ENCODE results near the gene TMEM43. TPM values are rescaled to one million over a fixed set of nuclear protein-coding genes. Genes with fewer than 3 reads are reported as not detected.

The TMEM43 gene
- total RNA-seq, 1 donor from 2014 or later, result 59.2 TPM

DNA sequence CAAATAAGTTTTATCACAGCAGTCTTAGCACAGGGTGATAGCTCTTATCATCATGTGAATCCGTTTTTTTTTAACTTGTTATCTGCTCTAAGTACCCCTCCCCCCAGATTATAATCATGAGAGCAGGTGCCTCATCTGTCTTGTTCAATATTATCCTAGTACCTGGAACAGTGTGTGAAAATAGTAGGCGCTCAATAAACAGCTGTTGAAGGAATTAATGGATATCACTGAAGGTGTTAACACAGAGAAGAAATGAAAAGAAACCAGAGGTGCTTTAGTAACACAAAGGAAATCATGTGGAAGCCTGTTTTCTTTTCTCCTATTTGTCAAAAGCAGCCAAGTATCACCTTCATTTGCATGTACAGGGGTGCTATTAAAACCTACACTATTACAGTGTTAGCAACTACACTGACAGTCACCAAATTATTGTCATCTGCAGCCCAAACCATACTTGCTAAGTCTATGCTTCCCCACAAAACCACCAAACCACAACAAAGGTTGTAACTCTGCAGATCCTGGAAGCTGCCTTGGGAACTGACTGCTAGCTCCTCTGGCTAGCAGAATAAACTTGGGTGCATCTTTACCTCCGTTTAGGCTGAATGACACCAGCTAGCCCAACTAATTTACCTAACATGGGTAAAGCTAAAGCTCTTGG lies 50.7 kb downstream of the TMEM43 start:
- DNase-seq (ENCODE audit: low read depth in 2 of 2), result no peak

DNA sequence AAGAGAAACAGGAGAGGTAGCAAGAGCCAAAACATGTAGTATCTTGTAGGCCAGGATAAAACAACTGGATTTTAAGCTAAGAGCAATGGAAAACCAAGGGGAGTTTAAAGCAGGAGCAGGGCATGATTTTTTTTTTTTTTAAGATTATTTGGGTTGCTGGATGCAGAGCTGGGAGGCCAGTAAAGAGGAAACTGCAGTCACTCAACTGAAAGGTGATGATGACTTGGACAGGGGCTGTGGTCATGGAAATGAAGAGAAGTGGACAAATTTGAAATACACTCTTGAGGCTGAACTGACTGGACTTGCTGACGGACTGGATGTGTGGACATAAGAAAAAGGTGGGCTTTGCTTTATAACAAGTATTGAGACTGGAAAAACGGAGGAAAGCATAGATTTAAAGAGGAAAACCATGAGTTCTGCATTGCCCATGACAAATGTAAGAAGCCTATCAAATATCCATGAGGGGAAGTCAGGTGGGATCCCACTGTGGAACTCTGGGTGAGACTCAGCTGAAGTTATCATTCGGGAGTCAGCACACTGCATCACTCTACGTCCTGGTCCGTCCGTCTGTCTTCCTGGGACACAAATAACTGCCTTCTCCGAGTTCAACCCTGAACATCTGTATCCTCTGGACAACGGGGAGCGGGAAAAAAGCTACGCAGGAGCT lies 52.9 kb downstream of the TMEM43 start:
- DNase-seq (ENCODE audit: low read depth in 2 of 2), result peak in 1 of 2 donors; percentile 21

DNA sequence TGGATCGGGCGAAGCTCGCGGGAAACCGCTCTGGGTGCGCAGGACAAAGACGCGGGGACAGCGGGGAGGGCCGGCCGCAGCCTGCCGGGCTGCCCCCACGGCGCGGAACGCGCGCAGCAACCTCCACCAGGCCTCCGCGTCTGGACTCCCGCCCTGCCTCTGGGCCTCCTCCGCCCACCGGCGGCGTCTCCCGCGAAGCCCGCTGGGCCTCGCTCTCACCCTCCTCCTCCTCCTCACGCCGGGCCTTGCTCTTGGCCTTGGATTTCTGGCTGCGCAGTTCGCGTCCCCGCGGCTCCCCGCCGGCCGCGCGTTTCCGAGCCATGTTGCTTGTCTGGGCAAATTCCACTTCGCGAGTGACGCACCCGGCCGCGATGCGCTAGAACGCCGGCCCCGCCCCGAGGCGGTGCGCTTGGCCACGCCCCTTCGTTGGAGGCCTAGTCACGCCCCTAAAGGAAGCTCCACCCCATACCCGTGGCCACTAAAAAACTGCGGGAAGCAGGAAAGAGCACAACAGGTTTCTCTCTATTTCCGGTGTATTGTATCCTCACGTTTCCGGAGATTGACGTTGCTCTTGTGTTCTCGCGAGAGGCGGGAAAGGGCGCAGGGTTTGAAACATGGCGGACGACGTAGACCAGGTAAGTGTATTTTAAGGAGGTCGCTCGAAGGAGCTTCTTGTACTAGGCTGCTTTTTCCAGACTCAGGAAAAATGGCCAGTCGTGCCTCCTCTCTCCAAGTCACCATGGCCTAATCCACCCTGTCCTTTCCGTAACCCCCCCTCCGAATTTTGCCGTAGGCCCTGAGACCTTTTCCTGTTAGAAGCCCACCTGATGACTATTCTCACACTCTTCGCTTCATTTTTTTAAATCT lies 53.6 kb downstream of the TMEM43 start, which contains the start of the genes LSM3 and XPC:
Gene LSM3 (plus strand): TSS at position 571 of the 867 bp plus-strand sequence. CDS start 44 bp downstream, at position 615.
Gene XPC (minus strand): TSS at position 355 of the 867 bp plus-strand sequence. CDS start 33 bp downstream, at position 322.
- peak; percentile 99 for DNase-seq (ENCODE audit: low read depth in 2 of 2)

DNA sequence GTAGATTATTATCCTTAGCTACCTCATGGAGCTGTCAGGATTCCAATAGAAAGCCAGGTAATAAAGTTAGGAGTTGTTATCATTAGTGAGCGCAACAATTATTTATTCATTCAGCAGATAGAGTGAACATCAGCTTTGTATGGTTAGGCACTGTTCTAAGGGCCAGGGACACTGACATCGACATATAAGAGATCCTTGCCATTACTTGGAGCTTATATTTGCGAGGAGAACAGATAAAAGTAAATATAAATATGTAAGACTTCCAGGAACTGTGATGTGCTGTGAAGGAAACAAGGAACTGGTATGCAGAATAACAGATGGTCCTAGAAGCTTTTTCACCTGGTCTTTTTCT lies 54.2 kb downstream of the TMEM43 start:
- DNase-seq (ENCODE audit: low read depth in 2 of 2), result no peak

DNA sequence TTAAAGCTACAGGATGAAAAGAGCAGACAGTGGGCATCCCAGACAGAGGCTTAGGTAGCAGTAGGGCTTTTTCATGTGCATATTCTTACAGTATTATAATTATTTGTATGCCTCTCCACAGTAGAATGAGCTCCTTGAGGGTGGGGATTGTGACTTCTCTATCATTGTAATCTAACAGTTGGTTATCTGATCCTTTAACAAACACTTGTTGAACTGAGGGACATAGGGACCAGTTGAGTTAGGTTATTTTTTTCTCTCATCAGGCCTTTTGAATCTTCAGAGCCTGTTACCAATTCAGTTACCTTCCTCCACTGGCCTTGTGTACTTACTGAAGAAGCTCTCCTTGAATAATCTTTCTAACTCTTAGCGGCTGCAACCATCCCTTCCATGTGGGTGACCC lies 54.9 kb downstream of the TMEM43 start:
- no peak for DNase-seq (ENCODE audit: low read depth in 2 of 2)

DNA sequence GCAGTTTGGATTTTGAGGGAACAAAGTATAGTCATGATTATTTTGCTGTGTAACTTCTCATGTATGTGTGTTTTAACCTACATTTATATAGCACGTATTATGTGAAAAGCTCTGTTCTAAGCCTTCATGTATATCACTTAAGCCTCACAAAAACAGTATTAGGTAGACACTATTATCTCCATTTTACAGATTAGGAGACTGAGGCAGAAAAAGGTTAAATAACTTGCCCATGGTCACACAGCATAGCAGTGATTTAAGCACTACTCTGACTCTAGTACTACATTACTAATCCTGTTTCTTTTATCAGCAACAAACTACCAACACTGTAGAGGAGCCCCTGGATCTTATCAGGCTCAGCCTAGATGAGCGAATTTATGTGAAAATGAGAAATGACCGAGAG lies 56.4 kb downstream of the TMEM43 start:
- DNase-seq (ENCODE audit: low read depth in 2 of 2), result no peak

DNA sequence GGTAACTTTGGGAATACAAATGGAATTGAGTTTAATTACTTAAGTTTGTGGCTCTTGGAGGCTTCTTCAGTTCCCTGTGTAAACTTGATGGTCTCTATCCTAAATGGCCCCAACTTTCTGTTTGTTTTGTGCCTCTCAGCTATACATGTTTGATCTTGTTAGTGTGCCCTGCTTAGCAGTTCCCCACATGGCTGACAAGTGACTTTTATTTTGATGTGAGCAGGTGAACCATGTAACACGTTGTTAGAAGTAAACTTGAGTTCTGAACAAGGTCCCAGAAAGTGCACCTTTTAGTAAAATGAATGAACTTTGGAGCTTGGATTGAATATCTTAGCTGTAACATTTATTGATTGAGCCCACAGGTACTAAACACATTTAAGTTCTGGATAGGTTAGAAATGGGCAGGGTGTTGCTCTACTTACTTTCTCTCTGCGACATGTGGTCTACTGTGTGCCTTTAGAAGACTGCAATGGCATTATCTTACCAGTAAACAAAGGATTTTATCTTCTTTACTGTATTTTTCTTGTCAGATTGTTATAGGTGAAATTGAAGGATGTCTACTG lies 58.2 kb downstream of the TMEM43 start:
- DNase-seq (ENCODE audit: low read depth in 2 of 2), result no peak

DNA sequence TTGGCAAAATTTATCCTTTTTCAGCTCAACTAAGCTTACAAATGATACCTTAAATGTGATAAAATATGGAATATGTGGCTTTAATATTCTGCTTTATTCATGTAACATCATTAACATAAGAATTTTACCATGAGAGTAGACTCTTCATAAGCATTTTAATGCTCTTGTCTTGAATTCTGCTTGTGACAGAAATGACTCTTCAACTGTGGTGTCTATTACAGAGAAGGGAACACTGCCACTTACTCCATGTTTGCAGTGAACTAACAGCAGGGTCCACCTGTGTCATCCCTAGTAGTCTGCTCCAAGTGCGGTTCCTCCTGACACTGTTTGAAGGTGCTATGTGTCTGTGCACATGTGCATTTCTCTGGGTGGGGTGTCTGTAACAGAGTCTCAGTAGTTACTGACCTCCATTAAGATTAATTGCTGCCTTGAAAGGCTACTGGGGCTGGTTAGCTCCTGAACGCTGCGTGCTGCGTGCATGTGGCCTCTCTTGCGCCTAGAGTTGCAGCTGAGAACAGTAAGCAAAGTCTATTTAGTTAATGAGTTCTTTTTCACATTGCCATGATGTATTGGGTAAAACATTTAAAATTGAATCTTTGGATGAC lies 62.1 kb downstream of the TMEM43 start:
- no peak for DNase-seq (ENCODE audit: low read depth in 2 of 2)

DNA sequence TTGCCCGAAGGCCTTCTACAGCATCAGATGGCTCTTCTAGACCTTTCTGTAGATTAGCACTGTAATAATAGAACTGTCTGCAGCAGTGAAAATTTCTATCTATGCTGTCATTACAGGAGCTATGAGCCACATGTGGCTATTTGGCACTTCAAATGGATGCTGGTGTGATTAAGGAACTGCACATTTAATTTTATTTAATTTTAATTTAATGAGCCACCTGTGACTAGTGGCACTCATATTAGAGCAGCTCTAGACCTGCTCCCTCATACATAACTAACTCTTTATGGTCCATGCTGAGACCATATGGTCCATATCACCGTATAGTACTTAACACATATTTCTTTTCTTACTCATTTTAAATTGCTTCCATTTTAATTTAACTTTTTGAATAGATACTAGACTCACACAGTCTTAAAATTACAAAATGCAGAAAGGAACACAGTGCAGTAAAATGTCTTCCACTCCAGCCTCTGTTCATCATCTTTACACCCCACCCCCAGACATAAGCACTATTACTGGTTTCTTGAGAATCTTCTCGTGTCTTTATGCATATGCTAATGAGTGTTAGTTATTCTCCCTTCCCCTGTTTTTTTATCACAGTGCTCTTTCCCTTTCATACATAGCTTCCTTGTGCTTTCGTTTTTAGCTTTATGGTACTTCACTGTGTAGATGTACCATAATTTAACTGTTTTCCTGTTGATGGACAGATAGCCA lies 63.3 kb downstream of the TMEM43 start:
- DNase-seq (ENCODE audit: low read depth in 2 of 2), result no peak

Other genes starting within 250 kb of the TMEM43 start
- gene WNT7A, start 245.0 kb upstream of the TMEM43 start, total RNA-seq, result not detected in 2 replicates
- 11.9 and 12.9 TPM in 2 replicates for gene CHCHD4, start 182 bp upstream of the TMEM43 start, total RNA-seq
- 29.1 and 31.7 TPM in 2 replicates for gene XPC, start 53.5 kb downstream of the TMEM43 start, total RNA-seq
- gene LSM3, start 53.8 kb downstream of the TMEM43 start, total RNA-seq, result 5.3 and 8.3 TPM in 2 replicates

Data from dermis microvascular lymphatic vessel endothelial cell (primary cell).